HG03457 (cell line): Measurements from ENCODE around the gene COL9A2.

Experiments
- ATAC-seq: cut with Tn5 transposase; IDR thresholded peaks from one replicate; pipeline ENCODE4 v1.9.1; 2021; ENCODE audit warnings: moderate number of reproducible peaks; ENCODE audit not compliant: unreplicated experiment

The COL9A2 gene

DNA sequence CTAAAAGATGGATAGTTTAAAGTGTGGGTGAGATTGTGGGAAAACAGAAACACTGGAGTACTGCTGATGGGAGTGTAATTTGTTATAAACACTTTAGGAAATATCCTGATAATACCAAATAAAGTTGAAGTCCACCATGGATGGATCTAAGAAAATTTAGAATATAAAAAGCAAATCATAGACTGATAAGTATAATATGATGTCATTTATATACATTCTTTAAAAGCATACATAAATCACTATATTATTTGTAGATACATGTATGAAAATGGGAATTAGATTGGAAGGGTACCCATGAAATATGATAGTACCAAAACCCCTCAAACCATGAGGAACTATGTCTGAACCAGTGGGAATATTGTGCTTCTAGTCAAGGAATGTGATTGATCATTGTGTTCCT is 51.2 kb downstream of the COL9A2 start:
- no peak for ATAC-seq

DNA sequence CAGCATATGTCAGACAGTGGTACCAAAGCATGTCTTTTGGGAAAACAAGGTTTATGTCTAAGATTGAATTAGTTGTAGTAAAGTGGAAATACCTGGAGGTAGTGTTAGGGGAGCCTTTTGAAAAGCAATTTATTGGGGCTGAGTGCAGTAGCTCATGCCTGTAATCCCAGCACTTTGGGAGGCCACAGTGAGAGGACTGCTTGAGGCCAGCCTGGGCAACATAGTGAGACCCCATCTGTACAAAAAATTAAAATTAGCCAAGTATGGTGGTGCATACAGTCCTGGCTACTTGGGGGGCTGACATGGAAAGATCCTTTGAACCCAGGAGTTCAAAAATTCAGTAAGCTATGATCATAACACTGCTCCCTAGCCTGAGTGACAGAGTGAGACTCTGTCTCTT is 51.8 kb downstream of the COL9A2 start:
- no peak for ATAC-seq

DNA sequence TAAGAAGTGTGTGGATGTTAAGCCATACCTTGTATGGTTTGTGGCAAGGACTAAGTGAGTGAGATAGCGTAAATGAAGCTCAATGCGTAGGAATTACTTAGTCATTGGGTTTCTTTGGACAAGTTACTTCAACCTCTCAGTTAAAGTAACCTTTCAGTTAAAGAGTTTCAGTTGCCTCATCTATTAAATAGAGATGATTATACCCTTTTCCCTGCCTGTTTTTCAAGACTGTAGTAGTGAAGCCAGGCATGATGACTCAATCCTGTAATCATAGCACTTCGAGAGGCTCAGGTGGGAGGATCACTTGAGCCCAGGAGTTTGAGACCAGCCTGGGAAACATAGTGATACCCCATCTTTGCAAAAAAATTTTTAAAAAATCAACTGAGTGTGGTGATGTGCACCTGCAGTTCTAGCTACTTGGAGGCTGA is 52.7 kb downstream of the COL9A2 start:
- ATAC-seq = no peak

DNA sequence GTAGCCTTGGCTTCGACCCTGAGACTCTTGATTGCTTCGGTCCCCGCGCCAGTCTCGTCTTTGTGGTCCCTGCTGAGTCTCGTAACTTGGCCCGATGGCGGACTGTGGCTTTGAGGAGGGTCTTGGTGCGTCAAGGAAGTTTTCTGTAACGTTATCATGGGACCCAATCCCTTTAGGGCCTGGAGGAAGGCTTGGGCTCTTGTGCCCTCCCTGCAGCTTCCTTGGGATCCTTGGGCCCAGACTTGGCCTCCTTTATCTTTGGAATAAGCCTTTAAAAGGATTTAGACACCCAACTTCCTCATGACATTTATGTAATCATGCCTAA is 58.7 kb downstream of the COL9A2 start:
- ATAC-seq = peak; percentile 2

DNA sequence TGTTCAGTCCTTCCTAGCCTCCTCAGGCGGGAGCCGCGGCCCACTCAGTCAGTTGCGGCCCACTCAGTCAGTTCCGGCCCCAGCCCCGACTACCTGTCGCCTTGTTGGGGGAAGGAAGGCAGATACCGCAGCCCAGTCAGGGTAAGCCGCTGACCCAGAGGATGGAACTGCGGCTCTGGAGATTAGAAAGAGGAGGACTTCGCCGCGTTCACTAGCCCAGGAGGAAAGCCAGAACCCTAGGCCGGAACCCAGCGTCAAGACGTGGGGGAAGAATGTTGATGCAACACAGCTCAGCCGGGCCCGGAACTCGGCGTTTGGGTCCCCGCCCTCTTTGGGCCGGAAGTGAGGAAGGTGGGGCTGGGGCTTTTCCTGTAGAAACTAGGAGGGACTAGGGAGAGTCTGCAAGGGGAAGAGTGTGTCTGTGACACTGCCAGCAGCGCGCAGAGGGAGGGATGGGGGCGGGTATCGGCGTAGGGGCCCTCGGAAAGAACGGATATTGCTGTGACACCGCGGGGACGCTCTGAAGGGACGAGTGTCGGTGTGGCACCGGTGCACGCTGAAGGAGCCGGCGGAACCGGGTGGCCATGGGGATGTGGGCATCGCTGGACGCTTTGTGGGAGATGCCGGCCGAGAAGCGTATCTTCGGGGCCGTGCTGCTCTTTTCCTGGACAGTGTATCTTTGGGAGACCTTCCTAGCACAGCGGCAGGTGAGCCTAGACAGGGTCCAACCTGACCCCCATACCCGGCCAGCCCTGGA is 59.2 kb downstream of the COL9A2 start, which contains the start of gene ZMPSTE24:
TSS of gene ZMPSTE24 (plus strand) at position 549 of the 757 bp plus-strand sequence. CDS start at position 585, 36 bp downstream.
- ATAC-seq = peak; percentile 76

DNA sequence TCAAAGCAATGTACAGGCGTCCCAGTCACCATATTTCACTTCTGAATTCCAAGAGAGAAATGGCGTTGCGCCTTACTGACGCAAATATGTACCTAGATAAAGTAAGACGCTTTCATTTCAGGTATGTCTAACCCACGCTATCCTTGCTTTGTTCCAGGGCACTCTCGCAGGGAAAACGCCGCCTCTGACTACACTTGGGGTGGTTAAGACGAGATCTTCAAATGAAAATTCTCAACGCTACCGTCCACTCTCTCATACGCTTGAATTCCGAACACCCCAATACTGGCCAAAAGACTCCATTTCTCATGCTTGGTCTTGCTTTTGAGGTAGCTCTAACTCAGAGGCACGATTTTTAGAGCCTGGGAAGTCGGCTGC is 59.8 kb downstream of the COL9A2 start:
- ATAC-seq = no peak

DNA sequence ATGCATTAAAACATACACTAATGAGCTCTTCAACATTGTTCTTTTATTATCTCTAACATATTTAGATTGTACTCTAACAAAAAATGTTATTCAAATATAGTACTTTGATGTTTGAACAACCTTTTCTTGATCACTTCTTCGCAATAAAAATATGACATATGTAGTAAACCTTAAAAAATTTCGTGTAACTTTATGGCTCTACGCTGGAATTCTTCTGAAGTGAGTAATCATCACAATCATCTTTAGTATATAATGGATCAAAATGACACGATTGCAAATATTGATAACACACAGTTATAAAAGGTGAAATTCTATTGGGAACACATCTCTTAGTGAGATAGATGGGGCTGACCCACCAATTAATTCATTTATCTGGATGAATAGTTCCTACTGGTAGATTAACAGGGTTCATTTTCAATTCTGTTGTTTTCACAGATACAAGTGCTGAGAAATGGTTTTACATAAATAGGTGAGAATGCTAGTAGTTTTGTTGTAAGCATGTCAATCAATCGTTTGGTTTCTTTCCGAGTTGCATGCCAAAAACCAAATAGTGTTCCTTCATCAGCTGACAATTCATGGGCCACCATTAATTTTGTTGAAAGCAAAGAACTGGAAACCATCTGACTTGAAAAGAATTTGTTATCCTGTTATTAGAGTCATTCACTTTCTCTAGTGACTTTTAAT is 60.5 kb downstream of the COL9A2 start:
- no peak for ATAC-seq

DNA sequence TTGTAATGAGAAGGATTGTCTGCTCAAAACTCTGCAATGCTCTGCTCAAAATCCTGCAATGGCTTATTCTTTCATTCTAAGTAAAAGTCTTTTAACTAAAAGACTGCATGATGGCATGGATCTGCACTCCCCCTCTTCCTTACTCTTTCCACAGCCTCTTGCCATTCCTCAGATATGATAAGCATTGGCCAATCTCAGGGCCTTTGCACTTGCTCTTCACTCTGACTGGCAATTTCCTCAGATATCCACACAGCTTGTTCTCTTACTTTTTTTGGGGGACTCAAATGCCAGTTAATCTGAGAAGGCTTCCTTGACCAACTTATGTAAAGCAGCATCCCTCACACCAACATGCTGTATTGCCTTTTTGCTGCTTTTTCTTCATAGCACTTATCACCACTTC is 61.9 kb downstream of the COL9A2 start:
- no peak for ATAC-seq

DNA sequence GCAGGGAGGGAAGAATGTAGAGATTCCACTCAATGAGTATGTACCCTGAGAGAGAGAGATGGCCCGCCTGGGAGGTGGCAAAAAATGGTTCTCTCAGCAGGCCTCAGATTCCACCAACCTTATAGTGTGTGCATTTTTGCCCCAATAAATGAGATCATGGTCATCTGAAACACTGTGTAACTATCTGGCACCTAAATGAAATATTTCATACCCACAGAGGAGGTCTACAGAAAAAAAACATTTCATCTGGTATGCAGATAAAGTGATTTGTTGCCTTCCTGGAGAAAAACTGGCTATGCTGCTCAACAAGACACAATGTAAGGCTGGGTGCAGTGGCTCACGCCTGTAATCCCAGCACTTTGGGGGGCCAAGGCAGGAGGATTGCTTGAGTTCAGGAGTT is 64.5 kb downstream of the COL9A2 start:
- no peak for ATAC-seq

DNA sequence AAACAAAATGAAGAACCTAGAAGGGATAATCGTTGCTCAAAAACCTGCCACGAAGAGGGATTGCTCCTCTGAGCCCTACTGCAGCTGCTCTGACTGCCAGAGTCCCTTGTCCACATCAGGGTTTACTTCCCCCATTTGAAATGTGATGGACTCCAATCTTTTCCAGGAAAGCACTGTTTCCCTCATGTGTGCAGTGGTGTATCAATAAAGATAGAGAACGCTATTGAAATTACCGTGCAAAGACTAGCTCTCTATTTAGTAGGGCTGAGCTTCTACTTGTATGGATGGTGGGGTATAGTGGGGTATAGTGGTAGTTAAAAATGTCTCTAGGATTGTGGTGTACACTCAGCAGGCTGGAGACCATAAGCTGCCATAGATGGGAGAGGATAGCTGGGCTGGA is 65.6 kb downstream of the COL9A2 start:
- no peak for ATAC-seq
